ENCODE results near the gene ZNF724.
"Not testable (repeated sequence)": the region's sequence is repeated elsewhere in the genome, so short reads cannot be mapped to it uniquely, and the experiment has no call there.

Gene ZNF724

GRCh38 chr19:23253256-23253655 is 3.1 kb upstream of the ZNF724 start:
- not testable (repeated sequence) for DNase-seq

DNA sequence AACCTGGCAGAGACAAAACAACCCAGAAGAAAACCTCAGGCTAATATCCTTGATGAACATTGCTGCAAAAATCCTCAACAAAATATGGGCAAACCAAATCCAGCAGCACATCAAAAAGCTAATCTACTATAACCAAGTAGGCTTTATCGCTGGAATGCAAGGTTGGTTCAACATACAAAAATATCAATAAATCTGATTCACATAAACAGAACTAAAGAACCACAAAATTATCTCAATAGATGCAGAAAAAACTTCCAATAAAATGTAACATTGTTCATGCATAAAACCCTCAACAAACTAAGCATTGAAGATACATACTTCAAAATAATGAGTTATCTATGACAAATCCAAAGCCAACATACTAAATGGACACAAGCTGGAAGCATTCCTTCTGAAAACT is 8.8 kb downstream of the ZNF724 start:
- DNase-seq, result no peak

DNA sequence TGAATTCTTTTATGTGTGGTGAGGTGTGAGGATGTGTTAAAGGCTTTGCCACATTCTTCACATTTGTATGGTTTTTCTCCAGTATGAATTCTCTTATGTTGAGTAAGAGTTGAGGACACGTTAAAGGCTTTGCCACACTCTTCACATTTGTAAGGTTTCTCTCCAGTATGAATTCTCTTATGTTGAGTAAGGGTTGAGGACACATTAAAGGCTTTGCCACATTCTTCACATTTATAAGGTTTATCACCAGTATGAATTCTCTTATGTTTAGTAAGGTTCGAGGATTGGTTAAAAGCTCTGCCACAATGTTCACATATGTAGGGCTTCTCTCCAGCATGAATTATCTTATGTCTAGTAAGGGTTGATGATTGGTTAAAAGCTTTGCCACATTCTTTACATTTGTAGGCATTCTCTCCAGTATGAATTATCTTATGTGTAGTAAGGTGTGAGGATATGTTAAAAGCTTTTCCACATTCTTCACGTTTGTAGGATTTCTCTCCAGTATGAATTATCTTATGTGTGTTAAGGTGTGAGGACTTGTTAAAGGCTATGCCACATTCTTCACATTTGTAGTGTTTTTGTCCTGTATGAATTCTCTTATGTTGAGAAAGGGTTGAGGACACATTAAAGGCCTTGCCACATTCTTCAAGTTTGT is 27.1 kb downstream of the ZNF724 start:
- no peak for DNase-seq

- peak in 17 of 51 donors; percentile 0 to 30 (median 4) for DNase-seq
Observed at GRCh38 chr19:23203841-23204344, 46.3 kb downstream of the ZNF724 start.

GRCh38 chr19:23190341-23190740 is 59.9 kb downstream of the ZNF724 start:
- no peak for DNase-seq

- no peak for DNase-seq
Observed at GRCh38 chr19:23183251-23183650, 66.9 kb downstream of the ZNF724 start.

Data from hypothalamus (tissue), 51 donors.